Fibroblast of lung (primary cell): ENCODE results near the gene DCDC2.
"Not testable (repeated sequence)": the region's sequence is repeated elsewhere in the genome, so short reads cannot be mapped to it uniquely, and the experiment has no call there.

Source experiments
- EZH2 ChIP-seq: IDR thresholded peaks from 2 replicates; pipeline ENCODE4 v1.5.1; 2012; ENCODE audit warnings: low read length, control low read depth, mild to moderate bottlenecking; ENCODE audit errors: missing control alignments
- TF ChIP-seq, protein P1 (sequence below), 2 donors: IDR thresholded peaks in 1 of 2; conservative IDR thresholded peaks in 1 of 2; 1 replicate in 1 of 2; 2 replicates in 1 of 2; pipeline ENCODE4 v1.5.1; 2011 to 2012; ENCODE audit warnings: low read length in 2 of 2, control low read depth in 1 of 2, inconsistent platforms in 1 of 2, low read depth in 1 of 2, mild to moderate bottlenecking in 1 of 2

DNA sequence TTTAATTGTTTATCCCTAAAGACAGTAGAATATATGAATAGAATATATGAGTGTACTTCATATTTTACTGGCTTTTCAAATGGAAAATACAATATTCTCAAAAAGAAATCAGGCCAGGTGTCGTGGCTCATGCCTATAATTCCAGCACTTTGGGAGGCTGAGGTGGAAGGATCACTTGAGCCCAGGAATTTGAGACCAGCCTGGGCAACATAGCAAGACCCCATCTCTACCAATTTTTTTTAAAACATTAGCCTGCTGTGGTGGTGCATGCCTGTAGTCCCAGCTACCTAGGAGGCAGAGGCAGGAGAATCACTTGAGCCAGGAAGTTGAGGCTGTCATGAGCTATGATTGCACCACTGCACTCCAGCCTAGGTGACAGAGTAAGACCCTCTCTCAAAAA, 116.1 kb downstream of the DCDC2 start:
- not testable (repeated sequence) for TF ChIP-seq EZH2
- TF ChIP-seq, protein P1, sequence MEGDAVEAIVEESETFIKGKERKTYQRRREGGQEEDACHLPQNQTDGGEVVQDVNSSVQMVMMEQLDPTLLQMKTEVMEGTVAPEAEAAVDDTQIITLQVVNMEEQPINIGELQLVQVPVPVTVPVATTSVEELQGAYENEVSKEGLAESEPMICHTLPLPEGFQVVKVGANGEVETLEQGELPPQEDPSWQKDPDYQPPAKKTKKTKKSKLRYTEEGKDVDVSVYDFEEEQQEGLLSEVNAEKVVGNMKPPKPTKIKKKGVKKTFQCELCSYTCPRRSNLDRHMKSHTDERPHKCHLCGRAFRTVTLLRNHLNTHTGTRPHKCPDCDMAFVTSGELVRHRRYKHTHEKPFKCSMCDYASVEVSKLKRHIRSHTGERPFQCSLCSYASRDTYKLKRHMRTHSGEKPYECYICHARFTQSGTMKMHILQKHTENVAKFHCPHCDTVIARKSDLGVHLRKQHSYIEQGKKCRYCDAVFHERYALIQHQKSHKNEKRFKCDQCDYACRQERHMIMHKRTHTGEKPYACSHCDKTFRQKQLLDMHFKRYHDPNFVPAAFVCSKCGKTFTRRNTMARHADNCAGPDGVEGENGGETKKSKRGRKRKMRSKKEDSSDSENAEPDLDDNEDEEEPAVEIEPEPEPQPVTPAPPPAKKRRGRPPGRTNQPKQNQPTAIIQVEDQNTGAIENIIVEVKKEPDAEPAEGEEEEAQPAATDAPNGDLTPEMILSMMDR (conservative IDR thresholded peaks at IDR 0.05 in 1 of 2, IDR thresholded peaks at IDR 0.05 in 1 of 2; ENCODE audit: low read depth in 1 of 2, low read length in 2 of 2), result not testable (repeated sequence)
